Measurements from ENCODE around the gene HPCAL1.

Gene HPCAL1

DNA sequence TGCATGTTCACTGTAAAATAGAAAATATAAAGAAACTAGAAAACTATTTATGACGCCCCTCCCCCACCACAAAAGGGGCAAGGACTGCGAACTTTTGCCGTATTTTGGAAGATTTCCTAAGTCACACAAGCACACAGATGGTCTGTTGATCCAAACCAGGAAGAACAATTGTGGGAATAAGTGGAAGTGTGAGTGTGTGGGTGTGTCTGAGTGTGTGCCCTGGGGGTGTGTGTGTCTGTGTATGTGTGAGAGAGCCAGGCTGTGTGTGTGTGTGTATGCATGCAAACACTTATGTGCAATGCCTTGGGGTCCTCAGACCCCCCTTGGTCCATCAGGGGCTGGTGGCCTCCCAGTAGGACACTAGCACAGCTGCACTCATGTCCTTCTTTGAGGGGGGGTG lies 43.1 kb downstream of the HPCAL1 start:
- no peak for DNase-seq (ENCODE audit: extremely low spot score, insufficient read length, low read depth)
- no peak for FAIRE-seq

- FAIRE-seq = no peak
- DNase-seq (ENCODE audit: extremely low spot score, insufficient read length, low read depth) = no peak
Observed at GRCh38 chr2:10346929-10347561, 44.3 kb downstream of the HPCAL1 start.

DNA sequence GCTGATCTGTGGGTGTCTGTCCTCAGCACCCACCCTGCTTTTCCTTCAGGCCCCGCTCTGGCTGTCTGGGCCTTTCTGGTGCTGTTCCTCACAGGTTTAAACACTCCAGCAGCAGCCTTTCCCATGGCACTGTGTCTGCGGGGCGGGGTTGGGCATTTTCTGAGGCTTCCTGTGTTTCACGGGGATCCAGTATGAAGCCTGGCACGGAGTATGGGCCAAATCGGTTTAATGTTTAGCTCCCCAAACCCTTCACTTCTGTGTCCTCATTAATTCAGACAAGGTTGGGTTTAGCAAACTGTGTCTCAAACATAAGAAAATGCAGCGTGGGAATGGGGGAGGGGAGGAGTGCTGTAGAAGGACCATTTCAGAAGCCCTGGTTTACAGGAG lies 44.9 kb downstream of the HPCAL1 start:
- DNase-seq (ENCODE audit: extremely low spot score, insufficient read length, low read depth) (no peak), FAIRE-seq (no peak)

- DNase-seq (ENCODE audit: extremely low spot score, insufficient read length, low read depth) (no peak), FAIRE-seq (no peak)
Observed at GRCh38 chr2:10348891-10349290, 46.2 kb downstream of the HPCAL1 start.

- DNase-seq (ENCODE audit: extremely low spot score, insufficient read length, low read depth) (no peak), FAIRE-seq (no peak)
Observed at GRCh38 chr2:10350761-10351160, 48.1 kb downstream of the HPCAL1 start.

GRCh38 chr2:10352361-10352760 lies 49.7 kb downstream of the HPCAL1 start:
- FAIRE-seq = no peak

DNA sequence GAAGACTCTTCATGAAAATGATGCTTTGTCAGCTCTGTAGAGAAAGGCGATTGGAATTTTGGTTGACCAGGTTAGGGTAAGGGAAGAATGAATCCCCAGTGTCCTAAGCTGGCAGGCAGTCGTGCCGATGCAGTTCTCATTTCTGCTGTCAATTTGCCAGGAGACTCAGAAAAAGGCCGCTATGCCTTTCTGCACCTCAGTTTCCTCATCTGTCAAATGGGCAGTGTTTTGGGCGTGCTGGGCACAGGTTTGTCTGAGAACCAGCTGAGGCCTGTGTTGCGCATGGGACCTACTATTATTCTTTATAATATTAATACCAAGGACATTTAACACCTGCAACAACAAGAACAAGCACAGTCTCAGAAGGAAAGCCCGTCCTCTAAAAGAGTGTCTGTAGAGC lies 50.3 kb downstream of the HPCAL1 start:
- FAIRE-seq (no peak), DNase-seq (ENCODE audit: extremely low spot score, insufficient read length, low read depth) (no peak)

More at GRCh38 chr2:10352361-10352760, 49.7 kb downstream of the HPCAL1 start:
- DNase-seq (ENCODE audit: extremely low spot score, insufficient read length, low read depth) = no peak

DNA sequence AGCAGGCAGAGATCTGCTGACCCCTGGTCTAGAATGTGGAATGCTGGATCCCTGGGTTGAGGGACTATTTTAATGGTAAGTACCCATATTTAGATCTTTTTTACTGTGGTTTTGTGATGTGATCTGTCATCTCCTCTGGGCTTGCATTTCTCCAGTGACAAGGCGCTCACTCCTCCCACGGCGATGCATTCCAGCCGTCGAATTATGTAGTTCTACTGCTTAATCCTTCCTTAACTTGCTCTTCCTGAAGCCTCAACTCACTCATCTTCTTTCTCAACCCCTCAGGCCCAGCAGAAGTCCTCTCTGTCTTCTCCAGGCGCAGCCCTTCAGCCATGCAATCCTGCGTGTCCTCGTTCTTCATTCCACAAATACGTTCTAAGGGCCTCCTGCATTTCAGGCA lies 51.2 kb downstream of the HPCAL1 start:
- no peak for DNase-seq (ENCODE audit: extremely low spot score, insufficient read length, low read depth)
- FAIRE-seq = no peak

DNA sequence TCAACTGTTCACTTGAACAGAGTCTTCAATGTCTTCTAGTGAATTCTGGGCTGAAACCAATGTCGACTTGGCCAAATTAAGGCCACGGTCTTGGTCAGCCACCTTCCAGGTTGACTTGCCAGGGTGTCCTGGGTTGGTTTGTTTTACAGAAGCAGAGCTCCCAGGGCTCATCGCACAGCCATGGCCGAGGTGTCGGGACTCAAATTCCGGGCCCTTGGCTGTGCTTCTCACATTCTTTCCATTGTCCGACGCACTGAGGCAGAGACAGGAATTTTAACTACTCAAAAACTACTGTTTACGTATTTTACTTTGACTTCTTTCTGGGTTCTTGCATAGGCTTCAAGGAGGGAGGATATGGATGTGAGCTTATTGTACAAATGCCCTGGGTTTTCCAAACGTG lies 51.7 kb downstream of the HPCAL1 start:
- FAIRE-seq = no peak
- DNase-seq (ENCODE audit: extremely low spot score, insufficient read length, low read depth) = no peak

- FAIRE-seq = no peak
- DNase-seq (ENCODE audit: extremely low spot score, insufficient read length, low read depth) = no peak
Observed at GRCh38 chr2:10355471-10356438, 53.1 kb downstream of the HPCAL1 start.

GRCh38 chr2:10356439-10356811 lies 53.7 kb downstream of the HPCAL1 start:
- FAIRE-seq (no peak), DNase-seq (ENCODE audit: extremely low spot score, insufficient read length, low read depth) (no peak)

DNA sequence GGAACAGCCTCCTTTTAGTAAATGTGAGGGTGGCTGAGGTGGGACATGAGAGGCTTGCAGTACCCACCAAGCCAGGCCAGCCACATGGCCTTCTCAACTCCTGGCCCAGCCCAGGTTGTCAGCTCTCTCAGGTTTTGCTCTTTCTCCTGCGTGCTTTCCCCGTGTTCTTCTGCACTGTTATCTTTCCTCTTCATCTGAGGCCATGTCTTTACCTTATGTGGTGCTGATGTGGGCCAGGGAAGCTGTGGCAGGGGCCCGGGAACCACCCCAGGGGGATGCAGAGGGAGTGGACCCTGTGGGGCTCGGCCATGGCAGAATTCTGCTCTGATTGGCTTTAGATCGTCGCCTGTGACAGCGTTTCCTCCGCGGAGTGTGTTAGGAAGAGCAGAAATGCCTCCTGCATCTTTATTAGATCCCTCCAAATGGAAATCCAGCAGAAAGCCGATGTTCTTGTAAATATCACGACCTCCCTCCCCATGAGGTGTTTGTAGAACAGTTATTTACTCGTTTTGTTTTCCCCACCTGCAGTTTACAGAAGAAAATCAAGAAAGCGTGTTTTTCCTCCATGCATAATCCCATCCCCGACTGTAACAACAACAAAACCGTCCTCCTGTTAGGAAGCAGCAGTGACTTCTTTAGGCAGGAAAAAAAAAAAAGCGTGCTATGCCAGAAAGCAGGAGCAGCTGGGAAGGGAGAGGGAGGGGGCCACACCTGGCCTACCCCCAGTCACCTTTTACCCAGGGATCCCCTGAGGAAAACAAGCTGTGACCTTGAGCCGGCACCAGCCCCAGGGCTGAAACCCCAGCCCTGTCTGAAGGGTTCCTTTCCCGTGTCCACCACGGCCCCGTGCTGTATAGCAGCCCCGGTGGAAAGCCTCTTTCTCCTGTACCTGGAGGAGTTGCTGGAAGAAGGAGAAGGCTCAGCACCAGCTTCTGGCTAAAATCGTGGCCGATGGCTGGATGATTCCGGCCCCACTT lies 54.8 kb downstream of the HPCAL1 start:
- no peak for DNase-seq (ENCODE audit: extremely low spot score, insufficient read length, low read depth)

GRCh38 chr2:10359246-10359645 lies 56.5 kb downstream of the HPCAL1 start:
- FAIRE-seq = no peak
- no peak for DNase-seq (ENCODE audit: extremely low spot score, insufficient read length, low read depth)

More for the DNA sequence above, 54.8 kb downstream of the HPCAL1 start:
- no peak for FAIRE-seq

DNA sequence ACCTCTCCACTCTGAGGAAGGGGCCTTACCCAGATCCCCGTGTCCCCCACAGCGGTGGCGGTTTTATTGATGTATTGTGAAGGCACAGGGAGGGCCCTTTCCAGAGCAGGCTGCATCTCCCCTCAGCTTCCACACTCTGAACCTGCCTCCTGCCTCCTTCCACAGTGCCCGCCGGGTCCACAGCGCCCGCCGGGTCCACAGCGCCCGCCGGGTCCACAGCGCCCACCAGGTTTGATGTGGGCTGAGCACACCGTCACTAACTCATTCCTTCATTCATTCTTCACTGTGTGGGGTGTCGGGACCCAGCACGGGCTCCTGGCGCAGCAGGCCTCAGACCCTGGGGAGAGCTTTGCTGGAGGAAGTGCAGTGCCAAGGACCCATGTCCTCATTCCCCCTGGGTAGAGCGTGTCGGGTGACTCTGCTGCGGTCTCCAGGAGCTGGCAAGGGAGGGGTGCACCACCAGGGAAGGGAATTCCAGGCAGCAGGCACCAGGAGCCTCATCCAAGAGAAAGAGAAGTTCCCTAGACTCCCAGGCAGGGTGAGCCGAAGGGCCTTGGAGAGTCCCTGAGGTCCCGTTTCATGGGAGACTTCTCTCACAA lies 57.1 kb downstream of the HPCAL1 start:
- DNase-seq (ENCODE audit: extremely low spot score, insufficient read length, low read depth) (no peak), FAIRE-seq (no peak)

GRCh38 chr2:10360460-10360849 lies 57.8 kb downstream of the HPCAL1 start:
- FAIRE-seq (no peak), DNase-seq (ENCODE audit: extremely low spot score, insufficient read length, low read depth) (no peak)

GRCh38 chr2:10360850-10361588 lies 58.3 kb downstream of the HPCAL1 start:
- no peak for DNase-seq (ENCODE audit: extremely low spot score, insufficient read length, low read depth)

DNA sequence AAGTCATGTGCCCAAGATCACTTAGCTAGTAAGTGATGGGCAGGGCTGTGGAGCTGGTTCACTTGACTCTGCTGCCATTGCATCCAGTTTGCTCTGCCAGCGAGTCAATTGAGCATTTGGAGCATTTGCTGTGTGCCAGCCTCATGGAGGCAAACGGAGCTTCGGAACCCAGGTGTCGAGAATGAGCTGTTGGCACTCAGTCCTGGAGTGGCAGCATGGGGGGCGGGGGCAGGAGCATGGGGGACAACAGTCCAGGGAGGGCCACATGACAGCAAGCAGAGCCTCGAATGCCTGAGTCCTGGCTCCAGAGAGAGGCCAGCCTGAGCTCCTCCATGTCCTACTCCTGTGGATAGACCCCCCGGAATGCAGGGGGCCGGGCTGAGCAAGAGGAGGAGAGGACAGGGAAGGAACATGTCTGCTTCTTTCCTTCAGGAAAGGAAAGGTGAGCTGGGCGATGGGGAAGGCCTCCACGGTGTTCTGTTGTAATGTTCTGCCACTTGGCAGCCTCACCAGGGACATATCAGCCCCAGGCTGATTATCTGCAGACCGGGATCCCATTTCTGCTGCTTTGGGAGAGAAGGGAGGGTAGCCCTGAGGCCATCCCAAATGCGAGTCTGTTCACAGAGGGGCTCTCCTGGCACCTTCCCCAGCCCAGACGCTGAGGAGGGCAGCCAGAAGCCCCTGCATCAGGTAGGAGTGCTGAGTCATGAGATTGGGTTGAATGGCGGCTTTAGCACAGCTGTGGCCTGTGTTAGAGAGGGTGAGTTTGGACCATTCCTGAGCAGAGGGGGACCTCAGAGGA lies 59.6 kb downstream of the HPCAL1 start:
- DNase-seq (ENCODE audit: extremely low spot score, insufficient read length, low read depth) = no peak
- FAIRE-seq = no peak

More at GRCh38 chr2:10360850-10361588, 58.3 kb downstream of the HPCAL1 start:
- FAIRE-seq = no peak

DNA sequence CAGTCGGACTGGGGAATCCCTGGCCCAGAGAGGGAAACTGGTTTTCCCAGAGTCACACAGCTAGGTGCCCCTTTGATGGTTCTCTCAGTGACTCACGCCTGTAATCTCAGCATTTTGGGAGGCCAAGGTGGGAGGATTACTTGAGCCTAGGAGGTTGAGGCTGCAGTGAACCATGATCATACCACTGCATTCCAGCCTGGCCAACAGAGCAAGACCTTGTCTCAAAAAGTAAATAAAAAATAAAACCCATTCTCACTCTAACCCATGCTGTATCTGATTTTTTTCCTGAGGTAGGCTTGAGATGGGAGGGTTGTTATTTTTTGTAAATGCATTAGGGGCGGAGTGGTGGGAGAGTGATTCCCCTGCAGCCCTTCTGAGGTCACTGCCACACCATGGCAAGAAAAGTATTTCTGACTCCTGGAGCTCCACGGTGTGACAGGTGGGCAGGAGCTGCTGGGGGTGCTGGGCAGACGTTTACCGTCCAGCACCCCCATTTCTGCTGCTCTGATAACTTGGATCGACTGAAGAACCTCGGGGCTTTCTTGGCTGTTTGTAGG lies 60.3 kb downstream of the HPCAL1 start:
- FAIRE-seq (no peak), DNase-seq (ENCODE audit: extremely low spot score, insufficient read length, low read depth) (no peak)

Data from GM18507 (cell line).